ENCODE measurements around the gene VARS2. TPM values are rescaled to one million over a fixed set of nuclear protein-coding genes. Genes with fewer than 3 reads are reported as not detected.

VARS2 gene
- total RNA-seq, 1 experiment from 2014 or later, result 36.5 TPM

DNA sequence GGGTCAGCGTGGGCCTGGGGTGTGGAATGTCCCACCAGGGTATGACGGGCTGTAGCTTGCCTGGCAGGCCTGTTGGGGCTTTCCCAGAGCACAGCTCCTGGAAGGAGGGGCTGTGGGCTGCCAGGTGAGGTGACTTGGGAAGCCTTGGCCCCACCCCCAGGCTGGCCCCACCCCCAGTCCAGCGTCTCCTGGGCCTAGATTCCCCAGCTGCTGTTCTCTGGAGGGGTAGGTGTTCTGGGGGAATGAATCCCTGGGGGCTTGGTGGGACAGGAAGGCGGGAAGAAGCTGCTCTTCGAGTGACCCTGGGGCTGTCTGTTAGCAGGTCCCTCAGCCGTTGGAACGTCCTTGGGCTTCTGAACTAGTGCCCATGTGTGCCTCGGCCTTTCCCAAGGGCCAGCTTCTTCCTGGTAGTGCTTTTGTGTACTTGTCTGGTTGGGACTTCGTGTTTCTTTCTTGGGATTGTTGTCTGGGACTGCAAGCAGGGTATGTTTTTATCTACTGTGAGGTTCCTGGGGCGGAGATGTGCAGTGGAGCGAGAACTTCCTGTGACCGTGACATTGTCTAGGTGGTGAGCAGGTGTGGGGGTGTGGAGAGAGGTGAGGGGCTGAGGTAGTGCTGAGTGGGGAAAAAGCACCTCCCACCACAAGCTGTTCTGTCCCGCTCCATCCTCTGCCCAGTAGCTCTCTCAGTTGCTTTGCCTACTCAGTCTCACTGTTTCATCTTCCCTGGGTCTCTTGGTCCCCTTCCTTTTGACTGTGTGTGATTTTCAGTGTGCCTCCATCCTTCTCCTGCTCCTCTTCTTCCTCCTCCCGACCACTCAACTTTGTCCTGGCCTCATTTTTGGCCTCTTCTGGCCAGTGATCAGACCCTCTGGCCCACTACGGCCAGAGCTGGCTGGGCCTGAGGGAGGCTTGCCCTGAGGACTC is 31.0 kb upstream of the VARS2 start:
- in situ Hi-C loops (cut with HindIII; ENCODE audit: low pct_unique_long_range_greater_than_20kb, low sequenced_read_pairs), result no loop called here
- DNase-seq (ENCODE audit: low read depth, low spot score), result no peak

DNA sequence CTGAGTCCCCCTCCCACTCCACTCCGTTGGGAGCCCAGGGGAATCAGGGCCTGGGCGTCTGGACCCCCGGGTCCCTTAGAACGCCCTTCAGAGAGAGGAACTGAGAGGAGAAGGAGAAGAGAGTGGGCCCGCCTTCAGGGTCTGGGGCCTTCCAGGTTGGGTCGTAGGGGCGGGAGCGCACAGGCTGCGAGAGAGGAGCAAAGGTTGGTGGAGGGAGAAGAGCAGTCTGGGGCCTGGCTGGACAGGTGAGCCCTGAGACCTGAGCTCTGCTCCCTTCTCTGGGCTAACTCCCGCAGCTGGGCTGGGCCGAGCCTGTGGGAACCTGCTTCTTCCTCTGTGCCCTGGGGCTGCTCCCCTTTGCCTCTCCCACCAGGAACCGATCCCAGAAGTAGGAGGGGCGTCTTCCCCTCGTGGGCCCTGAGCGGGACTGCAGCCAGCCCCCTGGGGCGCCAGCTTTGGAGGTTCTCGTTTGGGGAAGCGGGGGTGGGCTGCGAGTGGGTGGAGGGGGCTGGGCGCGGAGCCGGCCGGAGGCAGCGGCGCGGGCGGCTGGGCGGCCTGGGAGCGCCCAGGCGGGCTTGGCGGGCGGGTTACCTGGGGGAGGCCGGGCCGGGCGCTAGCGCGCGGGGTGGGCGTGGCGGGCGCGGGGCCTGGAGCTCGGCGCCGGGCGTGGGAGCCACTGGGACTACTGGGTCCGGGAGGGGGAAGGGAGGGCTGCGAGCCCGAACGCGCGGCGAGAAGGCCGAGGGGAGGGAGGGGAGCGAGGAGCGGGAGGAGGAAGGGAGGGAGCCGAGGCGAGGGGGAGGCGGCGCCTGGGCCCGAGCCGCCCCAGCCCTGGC is 30.1 kb upstream of the VARS2 start, which contains the start of gene DDR1:
Gene DDR1, plus strand, starts transcription at position 835 of the 836 bp plus-strand sequence. CDS start 4,211 bp downstream, outside the sequence.
- no peak for DNase-seq (ENCODE audit: low read depth, low spot score)
- in situ Hi-C loops (cut with HindIII; ENCODE audit: low pct_unique_long_range_greater_than_20kb, low sequenced_read_pairs), result no loop called here

DNA sequence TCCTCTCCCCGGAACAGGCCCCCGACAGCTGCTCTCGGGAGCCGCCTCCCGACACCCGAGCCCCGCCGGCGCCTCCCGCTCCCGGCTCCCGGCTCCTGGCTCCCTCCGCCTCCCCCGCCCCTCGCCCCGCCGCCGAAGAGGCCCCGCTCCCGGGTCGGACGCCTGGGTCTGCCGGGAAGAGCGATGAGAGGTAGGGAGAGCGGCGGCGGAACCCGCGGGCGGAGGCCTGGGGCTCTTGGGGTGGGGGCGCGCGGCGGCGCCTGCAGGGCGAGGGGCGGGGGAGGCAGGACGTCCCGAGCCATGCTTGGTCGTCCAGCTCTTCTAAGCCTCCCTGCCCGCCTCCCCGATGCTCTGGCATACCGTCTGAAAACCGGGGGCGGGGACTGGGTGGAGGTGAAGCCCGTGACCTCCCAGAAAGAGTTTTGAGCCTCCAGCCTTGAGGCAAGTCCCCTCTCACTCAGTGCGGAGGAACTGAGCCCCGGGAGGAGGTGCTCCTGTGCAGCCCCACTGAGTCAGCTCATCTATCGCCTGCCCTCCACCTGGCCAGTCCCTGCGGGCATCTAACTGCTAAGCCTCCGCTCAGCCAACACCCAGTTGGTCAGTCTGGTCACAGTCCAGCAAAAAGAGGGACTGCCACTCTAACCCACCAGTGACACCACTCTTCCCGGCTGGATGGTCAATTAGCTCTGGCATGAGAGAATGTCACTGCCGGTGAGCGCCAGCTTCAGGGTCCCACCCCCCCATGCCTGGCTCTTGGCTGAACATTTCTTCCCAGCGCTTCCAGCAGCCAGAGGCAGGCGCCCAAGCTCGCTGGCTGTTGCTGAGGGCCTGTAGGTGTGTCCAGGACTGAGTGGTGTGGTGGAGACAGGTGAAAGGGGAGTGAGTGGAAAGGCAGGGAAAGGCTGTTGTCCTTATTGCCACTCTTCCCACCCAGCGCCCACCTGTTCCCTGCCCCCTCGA is 29.2 kb upstream of the VARS2 start:
- in situ Hi-C loops (cut with HindIII; ENCODE audit: low pct_unique_long_range_greater_than_20kb, low sequenced_read_pairs), result no loop called here
- DNase-seq (ENCODE audit: low read depth, low spot score), result no peak

DNA sequence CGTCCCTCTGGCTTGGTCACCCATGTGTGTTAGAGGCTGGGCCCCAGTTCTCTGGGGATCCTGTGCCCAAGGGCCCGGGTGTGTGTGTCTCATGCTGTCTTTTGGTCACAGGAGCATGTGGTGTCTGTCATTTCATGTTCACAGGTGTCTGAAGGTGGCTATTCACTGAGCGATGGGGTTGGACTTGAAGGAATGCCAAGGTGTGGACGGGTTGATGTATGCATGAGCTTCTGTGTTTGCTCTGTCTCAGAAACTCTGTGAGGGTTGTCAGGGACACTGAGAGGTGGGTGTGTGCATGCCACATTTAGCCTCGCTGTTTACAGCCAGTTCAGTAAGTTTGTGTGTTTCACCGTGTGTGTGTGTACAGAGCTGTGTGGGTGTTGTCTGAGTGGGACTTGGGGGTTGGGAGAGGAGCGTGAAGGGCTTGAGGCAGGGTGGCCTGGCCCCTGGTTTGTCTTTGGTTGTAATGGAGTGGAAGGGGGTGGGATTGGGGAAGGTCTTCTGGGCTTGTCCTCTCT is 28.5 kb upstream of the VARS2 start:
- DNase-seq (ENCODE audit: low read depth, low spot score), result no peak
- in situ Hi-C loops (cut with HindIII; ENCODE audit: low pct_unique_long_range_greater_than_20kb, low sequenced_read_pairs), result no loop called here

DNA sequence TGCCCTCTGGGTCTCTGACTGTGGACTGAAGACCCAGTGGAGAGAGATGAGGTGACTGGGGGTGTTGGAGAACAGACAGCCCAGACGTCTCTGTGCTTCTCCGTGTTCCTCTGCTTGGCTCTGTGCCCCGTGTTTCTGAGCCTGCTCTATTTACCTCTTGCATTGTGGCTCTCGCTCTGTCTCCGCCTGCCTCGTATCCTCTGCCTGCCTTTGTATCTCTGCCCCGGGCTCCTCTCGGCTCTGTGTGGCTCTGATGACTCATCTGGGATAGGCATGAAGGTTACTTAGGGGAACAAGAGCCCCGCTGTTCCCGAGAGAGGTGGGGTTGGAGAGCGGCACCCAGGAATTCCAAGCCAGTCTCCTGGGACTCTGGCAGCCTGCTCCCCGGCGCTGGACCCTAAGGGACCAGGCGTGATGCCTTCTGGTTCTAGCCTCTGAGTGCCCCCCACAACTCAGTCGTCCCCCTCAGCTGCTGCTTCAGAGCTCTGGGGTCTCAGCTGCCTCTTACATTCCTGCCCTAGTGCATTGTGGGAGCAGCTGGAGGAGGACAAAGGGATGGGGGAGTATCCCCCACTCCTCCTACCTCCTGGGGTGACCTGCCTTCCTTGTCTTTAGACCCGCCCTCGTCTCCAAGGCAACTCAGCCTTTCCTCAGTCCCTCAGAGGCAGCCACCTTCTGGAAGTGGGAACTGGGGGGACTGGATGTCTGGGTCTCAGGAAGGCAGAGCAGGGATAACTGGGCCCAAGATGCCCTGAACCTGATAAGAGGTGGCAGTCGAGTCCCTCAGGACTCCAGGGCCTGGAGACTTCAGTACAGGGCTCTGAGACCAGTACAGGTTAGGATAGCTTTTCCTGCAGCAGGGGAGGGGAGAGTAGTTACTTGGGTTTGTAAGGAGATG is 27.8 kb upstream of the VARS2 start:
- peak; percentile 95 for DNase-seq (ENCODE audit: low read depth, low spot score)
- in situ Hi-C loops (cut with HindIII; ENCODE audit: low pct_unique_long_range_greater_than_20kb, low sequenced_read_pairs), result no loop called here

DNA sequence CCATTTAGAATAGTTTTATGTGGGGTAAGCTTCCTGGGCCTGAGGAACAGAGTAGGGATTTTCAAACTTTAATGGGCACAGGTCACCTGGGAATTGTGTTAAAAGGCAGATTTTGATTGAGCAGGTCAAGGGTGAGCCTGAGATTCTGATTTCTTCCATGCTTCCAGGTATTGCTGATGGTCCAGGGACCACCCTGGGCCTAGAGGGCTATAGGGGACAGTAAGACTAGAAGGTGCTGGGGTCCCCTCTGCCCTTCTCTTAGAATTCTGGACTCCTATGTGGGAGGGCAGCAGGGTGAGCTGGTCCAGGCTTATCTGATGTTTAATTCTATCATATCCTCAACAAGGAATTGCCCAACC is 27.2 kb upstream of the VARS2 start:
- in situ Hi-C loops (cut with HindIII; ENCODE audit: low pct_unique_long_range_greater_than_20kb, low sequenced_read_pairs), result no loop called here

DNA sequence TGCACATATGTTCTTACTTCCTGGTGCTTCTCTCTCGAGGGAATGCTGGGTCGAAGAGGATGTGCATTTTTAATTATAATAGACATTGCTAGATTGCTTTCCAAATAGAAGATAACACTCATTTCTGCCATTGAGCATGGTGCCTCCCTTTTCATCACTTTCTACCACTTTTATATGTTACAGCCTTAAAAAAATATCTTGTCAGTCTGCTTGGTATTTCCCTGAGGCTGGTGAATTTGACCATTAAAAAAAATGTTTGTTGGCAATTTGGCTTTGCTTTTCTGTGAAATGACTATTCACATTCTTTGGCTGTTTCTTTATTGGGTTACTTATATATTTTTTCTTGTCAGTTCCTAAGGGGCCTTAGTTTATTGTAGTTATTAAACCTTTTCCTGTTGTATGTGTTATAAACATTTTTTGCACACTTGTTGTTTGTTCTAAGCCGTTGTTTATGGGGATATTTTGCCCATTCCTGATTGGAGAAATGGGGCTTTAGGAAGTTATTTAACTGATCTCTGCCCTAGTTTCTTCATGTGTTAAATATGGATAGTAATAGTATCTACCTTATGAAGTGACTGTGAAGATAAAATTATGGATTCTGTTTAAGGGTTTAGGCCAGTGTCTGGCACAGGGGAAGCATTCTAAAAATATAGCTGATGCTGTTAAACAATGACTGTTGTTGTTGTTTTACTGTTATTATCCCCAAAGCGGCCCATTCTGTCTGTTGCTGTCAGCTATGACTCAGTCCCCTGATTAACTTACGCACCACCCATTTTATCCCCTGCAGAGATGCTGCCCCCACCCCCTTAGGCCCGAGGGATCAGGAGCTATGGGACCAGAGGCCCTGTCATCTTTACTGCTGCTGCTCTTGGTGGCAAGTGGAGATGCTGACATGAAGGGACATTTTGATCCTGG is 25.9 kb upstream of the VARS2 start:
- no peak for DNase-seq (ENCODE audit: low read depth, low spot score)
- in situ Hi-C loops (cut with HindIII; ENCODE audit: low pct_unique_long_range_greater_than_20kb, low sequenced_read_pairs), result no loop called here

More for the DNA sequence above, 27.2 kb upstream of the VARS2 start:
- DNase-seq (ENCODE audit: low read depth, low spot score), result no peak

DNA sequence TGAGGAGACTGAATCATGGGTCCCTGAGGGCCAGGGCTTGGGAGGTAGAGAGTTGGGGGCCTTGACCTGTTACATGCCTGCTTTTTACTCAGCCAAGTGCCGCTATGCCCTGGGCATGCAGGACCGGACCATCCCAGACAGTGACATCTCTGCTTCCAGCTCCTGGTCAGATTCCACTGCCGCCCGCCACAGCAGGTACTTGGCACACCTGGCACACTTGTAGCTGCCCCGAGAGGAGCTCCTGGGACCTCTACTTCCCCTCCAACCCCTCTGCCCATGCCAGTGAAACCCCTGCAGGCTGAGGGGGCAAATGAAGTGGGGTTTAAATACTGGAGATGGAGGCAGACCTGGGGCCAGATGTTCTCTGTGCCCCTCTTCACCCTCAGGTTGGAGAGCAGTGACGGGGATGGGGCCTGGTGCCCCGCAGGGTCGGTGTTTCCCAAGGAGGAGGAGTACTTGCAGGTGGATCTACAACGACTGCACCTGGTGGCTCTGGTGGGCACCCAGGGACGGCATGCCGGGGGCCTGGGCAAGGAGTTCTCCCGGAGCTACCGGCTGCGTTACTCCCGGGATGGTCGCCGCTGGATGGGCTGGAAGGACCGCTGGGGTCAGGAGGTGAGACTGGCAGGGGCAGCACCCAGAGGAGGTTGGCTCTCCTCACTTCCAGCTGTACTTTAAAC is 25.1 kb upstream of the VARS2 start:
- in situ Hi-C loops (cut with HindIII; ENCODE audit: low pct_unique_long_range_greater_than_20kb, low sequenced_read_pairs), result no loop called here
- no peak for DNase-seq (ENCODE audit: low read depth, low spot score)

DNA sequence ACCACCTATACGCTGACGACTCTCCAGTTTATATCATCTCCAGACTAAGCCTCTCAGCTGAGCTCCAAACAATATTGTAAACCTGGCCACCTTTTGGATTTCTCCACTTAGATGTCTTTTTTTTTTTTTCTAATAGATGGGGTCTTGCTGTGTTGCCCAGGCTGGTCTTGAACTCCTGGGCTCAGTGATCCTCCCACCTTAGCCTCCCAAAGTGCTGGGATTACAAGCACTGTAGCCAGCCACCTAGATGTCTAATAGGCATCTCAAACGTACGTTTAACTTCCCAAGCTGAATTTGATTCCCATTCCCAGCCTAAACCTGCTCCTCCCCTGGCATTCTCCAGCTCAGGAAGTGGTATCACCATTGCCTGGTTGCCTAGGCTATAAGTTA is 24.5 kb upstream of the VARS2 start:
- in situ Hi-C loops (cut with HindIII; ENCODE audit: low pct_unique_long_range_greater_than_20kb, low sequenced_read_pairs), result no loop called here

DNA sequence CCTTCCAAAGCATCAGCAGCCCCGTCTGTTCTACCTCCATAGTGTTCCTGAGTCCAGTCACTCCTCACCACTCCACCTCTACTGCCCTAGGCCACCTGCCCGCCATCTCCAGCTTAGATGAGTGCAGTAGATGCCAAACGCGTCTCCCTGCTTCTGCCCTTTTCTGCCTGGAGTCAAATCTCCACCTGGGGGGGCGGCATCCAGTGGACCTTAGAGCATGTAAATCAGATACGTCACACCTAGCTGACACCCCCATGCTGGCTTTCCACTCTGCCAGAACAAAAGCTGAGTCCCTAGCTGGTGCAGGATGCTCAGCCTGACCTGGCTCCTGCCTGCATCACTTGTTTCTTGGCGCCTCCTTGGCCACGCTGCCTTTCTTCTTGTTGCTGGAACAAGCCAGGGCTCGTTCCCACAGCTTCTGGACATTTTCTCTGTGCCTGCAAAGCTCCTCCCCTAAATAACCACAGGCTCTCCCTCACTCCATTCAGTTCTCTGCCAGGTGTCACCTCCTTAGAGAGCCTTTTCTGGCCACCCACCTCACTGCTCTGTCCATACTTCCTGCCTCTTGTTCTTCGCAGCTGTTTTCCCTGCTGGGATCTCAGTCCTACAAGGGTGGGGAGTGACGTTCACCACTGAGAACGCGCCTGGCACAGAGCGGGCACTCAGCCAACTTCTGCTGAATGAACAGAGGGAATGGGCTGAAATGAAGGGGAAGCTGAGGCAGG is 24.0 kb upstream of the VARS2 start:
- in situ Hi-C loops (cut with HindIII; ENCODE audit: low pct_unique_long_range_greater_than_20kb, low sequenced_read_pairs), result no loop called here
- DNase-seq (ENCODE audit: low read depth, low spot score), result no peak

More for the DNA sequence above, 24.5 kb upstream of the VARS2 start:
- DNase-seq (ENCODE audit: low read depth, low spot score), result no peak

DNA sequence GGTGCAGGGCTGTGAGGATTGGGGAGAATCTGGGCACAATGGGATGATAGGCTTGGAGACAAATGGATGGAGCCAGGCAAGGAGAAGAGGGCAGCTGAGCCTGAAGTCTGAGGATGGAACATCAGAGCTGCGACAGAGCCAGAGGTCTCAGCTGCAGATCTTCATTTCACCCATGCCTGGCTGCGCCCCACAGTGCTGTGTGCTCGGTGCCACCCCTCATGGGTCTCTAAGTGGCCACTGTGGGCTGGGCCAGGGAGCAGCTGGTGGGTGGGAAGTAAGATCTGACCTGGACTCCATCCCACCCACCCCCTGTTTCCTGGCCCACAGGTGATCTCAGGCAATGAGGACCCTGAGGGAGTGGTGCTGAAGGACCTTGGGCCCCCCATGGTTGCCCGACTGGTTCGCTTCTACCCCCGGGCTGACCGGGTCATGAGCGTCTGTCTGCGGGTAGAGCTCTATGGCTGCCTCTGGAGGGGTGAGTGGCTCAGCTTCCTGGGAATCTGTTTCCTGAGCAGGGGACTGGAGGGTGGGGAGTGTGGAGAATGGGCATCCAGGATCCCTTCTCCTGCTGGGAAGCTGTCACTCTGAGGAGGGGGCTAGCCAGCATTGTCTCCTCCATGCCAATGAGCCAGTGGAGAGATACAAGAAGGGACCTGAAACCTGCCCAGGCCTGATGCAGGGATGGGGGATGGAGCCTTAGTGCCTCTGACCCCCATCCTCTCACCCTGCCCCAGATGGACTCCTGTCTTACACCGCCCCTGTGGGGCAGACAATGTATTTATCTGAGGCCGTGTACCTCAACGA is 23.2 kb upstream of the VARS2 start:
- DNase-seq (ENCODE audit: low read depth, low spot score), result no peak
- in situ Hi-C loops (cut with HindIII; ENCODE audit: low pct_unique_long_range_greater_than_20kb, low sequenced_read_pairs), result no loop called here

DNA sequence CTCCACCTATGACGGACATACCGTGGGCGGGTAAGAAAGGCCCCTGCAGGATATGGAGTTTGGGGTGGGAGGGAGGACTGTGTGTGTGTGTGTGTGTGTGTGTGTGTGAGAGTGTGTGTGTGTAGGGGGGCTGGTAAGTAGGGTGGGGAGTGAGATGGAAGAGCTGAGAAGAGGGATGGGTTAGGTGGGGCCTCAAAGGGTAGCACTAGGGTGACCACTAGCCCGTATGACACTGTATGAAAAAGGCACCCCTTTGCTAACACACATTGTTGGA is 22.7 kb upstream of the VARS2 start:
- in situ Hi-C loops (cut with HindIII; ENCODE audit: low pct_unique_long_range_greater_than_20kb, low sequenced_read_pairs), result no loop called here
- no peak for DNase-seq (ENCODE audit: low read depth, low spot score)

DNA sequence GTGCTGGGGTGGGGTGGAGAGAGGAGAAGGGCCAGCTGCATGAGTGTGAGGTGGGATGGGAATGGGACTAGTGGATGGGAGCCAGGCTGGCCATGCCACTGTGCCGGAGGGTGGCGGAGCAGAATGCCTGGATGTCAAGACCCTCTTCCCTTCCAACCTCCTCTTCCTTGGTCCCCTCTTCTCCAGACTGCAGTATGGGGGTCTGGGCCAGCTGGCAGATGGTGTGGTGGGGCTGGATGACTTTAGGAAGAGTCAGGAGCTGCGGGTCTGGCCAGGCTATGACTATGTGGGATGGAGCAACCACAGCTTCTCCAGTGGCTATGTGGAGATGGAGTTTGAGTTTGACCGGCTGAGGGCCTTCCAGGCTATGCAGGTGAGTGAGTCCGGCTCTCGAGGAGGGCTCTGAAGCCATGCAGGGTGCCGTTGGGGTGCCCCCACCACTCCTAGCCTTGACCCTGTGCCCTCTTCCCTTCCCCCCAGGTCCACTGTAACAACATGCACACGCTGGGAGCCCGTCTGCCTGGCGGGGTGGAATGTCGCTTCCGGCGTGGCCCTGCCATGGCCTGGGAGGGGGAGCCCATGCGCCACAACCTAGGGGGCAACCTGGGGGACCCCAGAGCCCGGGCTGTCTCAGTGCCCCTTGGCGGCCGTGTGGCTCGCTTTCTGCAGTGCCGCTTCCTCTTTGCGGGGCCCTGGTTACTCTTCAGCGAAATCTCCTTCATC is 22.1 kb upstream of the VARS2 start:
- DNase-seq (ENCODE audit: low read depth, low spot score), result no peak
- in situ Hi-C loops (cut with HindIII; ENCODE audit: low pct_unique_long_range_greater_than_20kb, low sequenced_read_pairs), result no loop called here
